Pulmonary artery endothelial cell (primary cell): ENCODE measurements around the gene OR13H1. TPM values are rescaled to one million over a fixed set of nuclear protein-coding genes. Genes with fewer than 3 reads are reported as not detected.
"Not testable (repeated sequence)": the region's sequence is repeated elsewhere in the genome, so short reads cannot be mapped to it uniquely, and the experiment has no call there.

Experiments
- DNase-seq: peaks from one replicate; pipeline ENCODE4 v3.0.0-alpha.2; 2011; ENCODE audit warnings: low read depth, low spot score
- total RNA-seq: library from RNA; depleted of rRNA; stranded (reverse); fragments of >200 nt; gene quantifications from 2 replicates; pipeline ENCODE4 v1.2.3, GENCODE V29; 2014

OR13H1 gene
- not detected in 2 replicates for total RNA-seq

GRCh38 chrX:131543774-131544173 lies at the start of gene OR13H1:
Gene OR13H1, plus strand, starts transcription at chrX:131544074. Its CDS starts 0 bp downstream, at chrX:131544074.
- DNase-seq: no peak

DNA sequence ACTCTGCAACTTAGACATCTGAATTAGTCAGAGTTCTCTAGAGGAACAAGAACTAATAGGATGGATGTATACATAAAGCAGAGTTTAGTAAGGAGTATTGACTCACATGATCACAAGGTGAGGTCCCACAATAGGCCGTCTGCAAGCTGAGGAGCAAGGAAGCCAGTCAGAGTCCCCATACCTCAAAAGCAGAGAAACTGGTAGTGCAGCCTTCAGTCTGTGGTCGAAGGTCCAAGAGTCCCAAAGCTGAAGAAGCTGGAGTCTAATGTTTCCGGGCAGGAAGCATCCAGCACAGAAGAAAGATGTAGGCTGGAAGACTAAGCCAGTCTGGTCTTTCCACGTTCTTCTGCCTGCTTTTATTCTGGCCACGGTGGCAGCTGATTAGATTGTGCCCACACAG lies 42.3 kb upstream of the OR13H1 start:
- not testable (repeated sequence) for DNase-seq

GRCh38 chrX:131513159-131513914 lies 30.5 kb upstream of the OR13H1 start:
- no peak for DNase-seq

DNA sequence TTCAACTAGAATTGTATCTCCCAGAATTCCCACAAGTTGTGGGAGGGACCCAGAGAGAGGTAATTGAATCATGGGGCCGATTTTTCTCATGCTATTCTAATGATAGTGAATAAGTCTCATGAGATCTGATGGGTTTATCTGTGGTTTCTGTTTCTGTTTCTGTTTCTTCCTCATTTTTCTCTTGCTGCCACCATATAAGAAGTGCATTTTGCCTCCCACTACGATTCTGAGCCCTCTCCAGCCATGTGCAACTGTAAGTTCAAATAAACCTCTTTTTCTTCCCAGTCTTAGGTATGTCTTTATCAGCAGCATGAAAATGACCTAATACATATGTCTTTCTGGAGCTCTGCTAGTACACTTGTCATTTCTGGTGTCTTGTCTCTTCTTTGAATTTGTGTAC lies 22.1 kb upstream of the OR13H1 start:
- no peak for DNase-seq

GRCh38 chrX:131544218-131544617 lies 344 bp downstream of the OR13H1 start:
- no peak for DNase-seq

DNA sequence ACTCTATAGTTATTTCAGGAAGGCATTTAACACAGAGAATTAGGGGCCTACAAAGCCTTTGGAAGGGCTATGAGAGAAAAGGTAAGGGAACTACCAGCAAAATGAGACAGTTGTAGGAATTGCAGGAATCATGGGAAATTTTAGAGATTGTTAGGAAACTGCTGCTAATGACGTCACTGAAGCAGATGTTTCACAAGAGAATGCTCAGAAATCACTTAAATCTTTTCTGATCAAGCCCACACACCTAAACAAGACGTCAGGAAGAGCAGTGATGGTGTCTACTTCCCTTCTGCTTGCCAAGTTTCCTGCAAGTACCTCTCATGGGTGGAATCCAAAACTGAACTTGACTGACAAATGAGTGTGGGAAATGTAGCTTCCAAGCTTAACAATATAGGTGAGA lies 5.1 kb downstream of the OR13H1 start:
- no peak for DNase-seq

DNA sequence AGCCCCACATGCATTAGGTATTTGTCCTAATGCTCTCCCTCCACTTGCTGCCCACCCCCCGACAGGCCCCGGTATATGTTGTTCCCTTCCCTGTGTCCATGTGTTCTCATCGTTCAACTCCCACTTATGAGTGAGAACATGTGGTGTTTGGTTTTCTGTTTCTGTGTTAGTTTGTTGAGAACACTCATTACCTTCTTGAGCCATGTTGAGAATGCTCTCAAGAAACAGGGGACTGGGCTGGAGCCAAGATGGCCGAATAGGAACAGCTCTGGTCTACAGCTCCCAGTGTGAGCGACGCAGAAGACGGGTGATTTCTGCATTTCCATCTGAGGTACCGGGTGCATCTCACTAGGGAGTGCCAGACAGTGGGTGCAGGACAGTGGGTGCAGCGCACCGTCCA lies 8.6 kb downstream of the OR13H1 start:
- not testable (repeated sequence) for DNase-seq

DNA sequence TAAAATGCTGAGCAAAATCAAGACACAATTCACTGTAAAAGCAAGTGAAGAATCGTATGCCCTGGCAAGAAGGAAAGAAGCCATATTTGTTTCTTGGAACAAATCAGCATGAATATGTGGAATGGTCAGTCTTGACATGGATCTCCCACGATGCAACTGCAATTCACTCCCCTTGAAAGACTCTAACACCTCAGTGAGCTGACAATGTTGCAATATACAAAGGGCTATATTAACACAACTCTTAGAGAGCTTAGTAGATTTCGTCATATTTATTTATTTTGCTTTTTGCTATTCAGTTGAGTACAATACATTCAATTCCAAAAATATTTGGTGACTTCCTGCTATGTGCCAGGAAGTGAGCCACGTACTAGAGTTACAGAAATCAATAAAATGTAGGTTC lies 14.7 kb downstream of the OR13H1 start:
- DNase-seq: no peak

GRCh38 chrX:131564553-131565229 lies 20.8 kb downstream of the OR13H1 start:
- DNase-seq: no peak

- DNase-seq: no peak
Observed at GRCh38 chrX:131565909-131566308, 22.0 kb downstream of the OR13H1 start.

- DNase-seq: no peak
Observed at GRCh38 chrX:131571348-131571747, 27.5 kb downstream of the OR13H1 start.

DNA sequence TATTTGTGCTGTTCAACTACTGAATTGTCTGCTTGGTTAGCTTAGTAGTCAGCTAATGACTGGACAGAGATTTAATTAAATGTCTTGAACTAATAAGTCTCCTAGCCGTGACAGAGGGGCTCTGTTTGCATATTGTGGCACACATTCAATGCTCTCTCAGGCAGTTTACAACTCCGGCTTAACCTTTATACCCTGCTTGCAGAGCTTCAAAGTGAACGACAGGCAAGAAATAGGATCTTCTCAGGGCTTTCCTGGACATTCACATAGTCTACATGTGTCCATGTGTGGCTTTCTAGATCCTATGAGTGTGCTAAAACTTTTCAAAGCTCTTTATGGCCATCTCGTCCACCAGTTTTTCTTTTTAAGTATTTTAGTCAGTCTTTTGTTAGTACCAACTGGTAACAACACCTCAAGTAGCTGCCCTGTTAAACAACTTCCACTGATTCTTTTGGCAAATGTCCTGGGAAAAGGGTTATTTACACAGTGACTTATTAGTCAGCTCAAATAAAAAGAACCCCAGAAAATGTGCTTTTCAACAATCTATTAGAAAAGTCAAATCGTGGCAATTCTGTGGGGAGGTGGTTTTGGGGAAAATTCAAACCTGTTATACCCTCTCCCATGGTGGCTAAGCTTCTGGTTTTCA lies 28.6 kb downstream of the OR13H1 start:
- no peak for DNase-seq

DNA sequence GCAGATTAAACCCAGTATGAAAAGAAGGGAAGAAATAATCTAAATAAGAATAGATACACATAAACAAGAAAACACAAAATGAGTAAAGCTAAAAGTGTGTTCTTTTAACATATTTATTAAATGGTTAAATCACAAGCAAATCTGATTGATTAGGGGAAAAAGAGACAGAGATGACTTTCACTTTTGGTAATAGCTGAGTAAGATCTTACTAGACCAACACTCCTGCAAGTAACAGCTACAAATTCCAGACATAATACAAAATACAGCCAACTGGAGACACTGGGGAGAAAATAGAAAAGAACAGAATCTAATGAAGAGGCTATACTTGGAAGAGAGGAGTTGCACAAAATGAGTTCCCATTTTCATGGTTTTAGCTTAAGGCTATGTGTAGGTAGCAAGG lies 33.5 kb downstream of the OR13H1 start:
- no peak for DNase-seq

DNA sequence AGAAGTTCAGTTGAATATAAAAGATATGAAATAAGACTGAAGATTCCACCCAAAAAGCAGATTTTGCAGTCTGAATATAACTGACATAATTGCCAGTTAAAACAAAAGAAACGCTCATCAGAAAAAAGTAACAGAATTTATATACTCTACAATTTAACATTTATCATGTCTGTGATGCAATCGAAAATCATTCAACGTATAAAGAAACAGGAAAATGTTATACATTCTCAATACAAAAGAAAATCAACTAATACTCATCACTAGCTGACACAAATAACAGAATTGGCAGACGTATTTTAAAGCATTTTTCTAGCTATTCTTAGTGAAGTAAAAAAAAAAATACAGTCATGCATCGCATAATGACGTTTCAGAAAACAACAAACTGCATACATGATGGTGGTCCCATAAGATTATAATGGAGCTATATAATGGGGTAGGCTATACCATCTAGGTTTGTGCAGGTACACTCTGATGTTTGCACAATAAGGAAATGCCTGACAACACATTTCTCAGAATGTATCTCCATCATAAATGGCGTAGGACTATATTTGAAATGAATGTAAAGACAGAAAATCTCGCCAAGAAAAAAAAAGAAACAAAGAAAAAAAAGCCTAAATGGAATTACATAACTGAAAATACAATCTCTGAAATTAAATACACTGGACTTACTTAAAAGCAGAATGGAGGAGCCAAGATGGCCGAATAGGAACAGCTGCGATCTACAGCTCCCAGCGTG lies 34.3 kb downstream of the OR13H1 start:
- no peak for DNase-seq

GRCh38 chrX:131578735-131579367 lies 35.0 kb downstream of the OR13H1 start:
- not testable (repeated sequence) for DNase-seq

GRCh38 chrX:131588995-131589394 lies 45.1 kb downstream of the OR13H1 start:
- no peak for DNase-seq
